Transverse colon (tissue), 4 donors: ENCODE data around the gene QRFP. TPM values are rescaled to one million over a fixed set of nuclear protein-coding genes. Genes with fewer than 3 reads are reported as not detected.

ENCODE experiments used
- DNase-seq: peaks from one replicate; pipeline ENCODE4 v3.0.0-alpha.2; 2019
- H3K27ac ChIP-seq, 4 donors: fragments of 200-600 bp; sonication (generic); 2 replicates each; pipeline ENCODE4 v1.5.1; 2016 to 2018; ENCODE audit warnings: inconsistent platforms in 4 of 4
- H3K27me3 ChIP-seq: fragments of 200-600 bp; sonication (generic); 2 replicates; pipeline ENCODE4 v1.5.1; 2017; ENCODE audit warnings: inconsistent platforms
- H3K36me3 ChIP-seq, 4 donors: fragments of 200-600 bp; sonication (generic); 2 replicates each; pipeline ENCODE4 v1.5.1; 2017 to 2019; ENCODE audit warnings: inconsistent platforms in 4 of 4
- H3K4me1 ChIP-seq, 4 donors: fragments of 200-600 bp; sonication (generic); 2 replicates each; pipeline ENCODE4 v1.5.1; 2017 to 2020; ENCODE audit warnings: inconsistent platforms in 4 of 4
- H3K4me3 ChIP-seq, 4 donors: fragments of 200-600 bp; sonication (generic); 1 replicate in 1 of 4; 2 replicates in 3 of 4; pipeline versions ENCODE4 v1.5.1 to v1.6.1; 2017 to 2019; ENCODE audit warnings: inconsistent platforms in 4 of 4
- H3K9me3 ChIP-seq, 2 donors: fragments of 200-600 bp; sonication (generic); 2 replicates each; pipeline ENCODE4 v1.5.1; 2017 to 2019; ENCODE audit warnings: inconsistent platforms in 2 of 2
- CTCF ChIP-seq, 5 experiments: fragments of 200-600 bp in 3 of 5; fragments of 450-650 bp in 2 of 5; sonication (generic) in 3 of 5; IDR thresholded peaks; 1 replicate in 2 of 5; 2 replicates in 3 of 5; pipeline ENCODE4 v1.5.1; 2016 to 2017; ENCODE audit warnings: antibody characterized with exemption in 5 of 5, inconsistent platforms in 3 of 5, mild to moderate bottlenecking in 2 of 5, moderate library complexity in 1 of 5
- EP300 ChIP-seq: sonication (generic); formaldehyde crosslinking; IDR thresholded peaks from one replicate; pipeline ENCODE4 v1.6.1; 2017; ENCODE audit warnings: antibody characterized with exemption, low read depth
- POLR2A ChIP-seq: fragments of 450-650 bp; IDR thresholded peaks from one replicate; pipeline ENCODE4 v1.6.1; 2016; ENCODE audit warnings: antibody characterized with exemption, mild to moderate bottlenecking, moderate library complexity
- POLR2AphosphoS5 ChIP-seq, 3 donors: sonication (generic); formaldehyde crosslinking; IDR thresholded peaks; one replicate each; pipeline ENCODE4 v1.6.1; 2016; ENCODE audit warnings: antibody characterized with exemption in 3 of 3
- WGBS, 2 donors: methylation state at CpG; one replicate each; pipeline ENCODE4 v1.1.5; 2018; ENCODE audit warnings: low coverage in 1 of 2; 5-methylcytosine and 5-hydroxymethylcytosine counted together
- in situ Hi-C, 4 donors: fragments of 200-750 bp; cut with MboI; loops; one replicate each; pipeline versions ENCODE4 v1.15.0 to v1.15.1; 2017; ENCODE audit warnings: low sequenced_read_pairs in 3 of 4, low pct_ligation_motif_present in 1 of 4, low pct_unique_long_range_greater_than_20kb in 1 of 4
- intact Hi-C: fragments of 100-400 bp; cut with DNase I; formaldehyde crosslinking; loops from one replicate; pipeline ENCODE4 v1.15.1; 2023; ENCODE audit warnings: low total_unique reads
- total RNA-seq, 4 donors: library from RNA; depleted of rRNA; stranded (reverse); fragments of >200 nt; gene quantifications; one replicate each; pipeline ENCODE4 v1.1.0, GENCODE V29; 2016

Gene QRFP
- total RNA-seq, 4 donors from 2014 or later, result not detected

GRCh38 chr9:130940027-130940549 is 43.5 kb upstream of the QRFP start:
- peak overlapping the region in 1 of 4 donors; percentile 84 for H3K27ac ChIP-seq
- no peak for DNase-seq
- peak overlapping the region in 3 of 4 donors; percentile 42 to 64 (median 62) for H3K4me3 ChIP-seq
- peaks cover 69% of the 10 kb centered on the region for H3K27me3 ChIP-seq
- in situ Hi-C loops (loop anchor here in 1 of 4 donors (5.0 to 10.0 kb wide), 2 partner anchors 75 to 233 kb away; no protein-coding TSS in a partner anchor), intact Hi-C loops (loop anchor here (5.0 to 10.0 kb wide), 2 partner anchors 175 to 238 kb away; no protein-coding TSS in a partner anchor)
- no peaks in the 10 kb centered on the region for H3K36me3 ChIP-seq
- peaks cover 4 to 40% (median 30%) of the 10 kb centered on the region in 4 donors for H3K4me1 ChIP-seq
- H3K9me3 ChIP-seq, result no peaks in the 10 kb centered on the region
- TF ChIP-seq EP300 (no peak), POLR2A (no peak), CTCF (IDR thresholded peaks at IDR 0.05) (no peak), POLR2AphosphoS5 (IDR thresholded peaks at IDR 0.05) (no peak)
- WGBS, 2 donors, result 1% methylated on average over 26 of the region's 32 CpGs; no CpG with 5 or more reads in 1 of the 2 donors

GRCh38 chr9:130939405-130940026 is 42.9 kb upstream of the QRFP start:
- Histone ChIP-seq H3K9me3 (no peaks in the 10 kb centered on the region), H3K4me3 (peak overlapping the region; percentile 42 to 64 (median 52)), H3K27ac (peak overlapping the region in 2 of 4 donors; percentile 61 to 84), H3K27me3 (peaks cover 75% of the 10 kb centered on the region), H3K4me1 (peaks cover 4 to 40% (median 30%) of the 10 kb centered on the region in 4 donors), H3K36me3 (no peaks in the 10 kb centered on the region)
- 3% methylated on average over 20 of the region's 75 CpGs; no CpG with 5 or more reads in 1 of the 2 donors for WGBS, 2 donors
- in situ Hi-C loops (loop anchor here in 1 of 4 donors (5.0 to 10.0 kb wide), 2 partner anchors 75 to 232 kb away; no protein-coding TSS in a partner anchor), intact Hi-C loops (loop anchor here (5.0 to 10.0 kb wide), 2 partner anchors 175 to 237 kb away; no protein-coding TSS in a partner anchor)
- no peak for DNase-seq
- TF ChIP-seq EP300 (no peak), POLR2AphosphoS5 (IDR thresholded peaks at IDR 0.05) (no peak), CTCF (IDR thresholded peaks at IDR 0.05) (no peak), POLR2A (no peak)

GRCh38 chr9:130938652-130939404 is 42.2 kb upstream of the QRFP start, which contains the start of gene FIBCD1:
Gene FIBCD1, minus strand, starts transcription at chr9:130939247. Its CDS starts 640 bp downstream, at chr9:130938607.
- TF ChIP-seq EP300 (no peak), CTCF (IDR thresholded peaks at IDR 0.05) (peak; percentile 22 to 33 (median 32))
- Histone ChIP-seq H3K36me3 (no peaks in the 10 kb centered on the region), H3K4me3 (peak within 1 kb of the TSS; percentile 42 to 64 (median 52)), H3K27me3 (peaks cover 81% of the 10 kb centered on the region), H3K9me3 (no peaks in the 10 kb centered on the region), H3K4me1 (peaks cover 4 to 40% (median 30%) of the 10 kb centered on the region in 4 donors), H3K27ac (peak within 1 kb of the TSS in 2 of 4 donors; percentile 61 to 84)
- in situ Hi-C loops (no loop called here), intact Hi-C loops (no loop called here)
- WGBS, 2 donors, result 2% methylated on average over 46 of the region's 98 CpGs; no CpG with 5 or more reads in 1 of the 2 donors
- DNase-seq, result peak; percentile 66

GRCh38 chr9:130938184-130938651 is 41.6 kb upstream of the QRFP start:
- DNase-seq, result no peak
- Histone ChIP-seq H3K4me3 (peak overlapping the region in 3 of 4 donors; percentile 42 to 64 (median 62)), H3K27ac (peak overlapping the region in 1 of 4 donors; percentile 84), H3K9me3 (no peaks in the 10 kb centered on the region), H3K4me1 (peaks cover 4 to 40% (median 30%) of the 10 kb centered on the region in 4 donors), H3K36me3 (no peaks in the 10 kb centered on the region), H3K27me3 (peaks cover 87% of the 10 kb centered on the region)
- WGBS, 2 donors, result 4% methylated on average over 4 of the region's 52 CpGs; no CpG with 5 or more reads in 1 of the 2 donors
- in situ Hi-C loops (no loop called here), intact Hi-C loops (no loop called here)
- TF ChIP-seq CTCF (IDR thresholded peaks at IDR 0.05), result no peak
- TF ChIP-seq EP300, result no peak
- no peak for TF ChIP-seq POLR2A
